SW480 (cell line): ENCODE results near the gene PIK3C2A.

Source experiments
- DNase-seq: peaks from one replicate; pipeline ENCODE4 v3.0.0-alpha.2; 2016; ENCODE audit warnings: low spot score

Gene PIK3C2A

DNA sequence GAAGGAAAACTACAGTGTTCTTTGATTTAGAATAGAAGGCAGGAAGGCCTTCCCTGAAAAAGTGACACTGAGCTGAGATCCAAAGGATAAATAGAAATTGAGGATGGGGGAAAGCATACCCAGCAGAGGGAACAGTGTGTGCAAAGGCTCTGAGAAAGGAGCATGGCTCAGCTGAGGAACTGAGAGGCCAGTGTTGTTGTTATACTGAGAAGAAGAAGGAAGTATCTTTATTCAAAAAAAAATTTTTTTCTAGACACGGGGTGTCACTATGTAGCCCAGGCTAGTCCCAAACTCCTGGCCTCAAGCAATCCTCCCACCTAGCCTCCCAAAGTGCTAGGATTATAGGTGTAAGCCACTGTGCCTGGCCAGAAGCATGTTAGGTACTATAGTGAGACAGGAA is 3.5 kb upstream of the PIK3C2A start:
- no peak for DNase-seq

DNA sequence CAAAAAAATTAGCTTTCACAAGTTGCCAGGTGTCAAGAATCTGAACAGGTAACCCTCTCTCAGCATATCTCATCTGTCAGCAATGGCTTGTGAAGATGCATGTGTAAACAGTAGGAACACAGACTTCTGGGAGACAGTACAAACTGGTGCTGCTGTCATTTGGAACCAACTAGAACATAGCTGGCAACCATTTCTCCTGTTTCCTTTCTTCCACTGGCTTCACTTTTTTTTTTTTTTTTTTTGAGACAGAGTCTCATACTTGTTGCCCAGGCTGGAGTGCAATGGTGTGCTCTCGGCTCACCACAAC is 2.1 kb upstream of the PIK3C2A start:
- DNase-seq, result no peak

DNA sequence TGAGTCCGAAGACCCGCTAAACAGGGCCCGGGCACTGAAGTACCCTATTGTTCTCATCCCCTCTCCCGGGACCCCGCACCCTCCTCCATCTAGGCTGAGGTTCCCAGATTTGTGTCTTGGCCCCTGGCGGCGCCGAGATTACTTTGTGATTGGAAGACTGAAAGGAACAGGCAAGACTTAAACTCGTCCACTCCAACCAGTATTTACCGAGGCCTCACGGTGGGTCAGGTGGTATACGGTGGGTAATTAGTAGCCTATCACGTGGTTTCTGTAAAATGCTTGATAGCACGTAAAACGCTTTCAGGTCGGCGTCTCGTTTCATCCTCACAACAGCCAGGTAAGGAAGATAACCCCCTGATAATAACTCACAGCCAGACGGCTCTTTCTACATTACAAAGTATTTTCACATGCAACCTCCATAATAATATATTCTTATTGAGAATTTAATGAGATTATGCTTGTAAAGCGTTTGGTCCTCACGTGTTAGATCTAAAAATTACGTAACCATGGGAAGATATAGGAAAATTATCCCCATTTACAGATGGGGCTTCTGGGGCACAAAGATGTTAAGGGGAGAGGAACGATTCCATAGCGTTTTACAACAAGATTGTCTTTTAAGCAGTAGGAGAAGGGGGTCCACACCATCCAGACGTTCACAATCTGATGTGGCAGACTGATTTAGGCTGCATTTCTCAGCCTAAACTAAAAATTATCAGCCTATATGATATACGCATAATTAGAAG is 642 bp upstream of the PIK3C2A start:
- DNase-seq, result peak; percentile 92

DNA sequence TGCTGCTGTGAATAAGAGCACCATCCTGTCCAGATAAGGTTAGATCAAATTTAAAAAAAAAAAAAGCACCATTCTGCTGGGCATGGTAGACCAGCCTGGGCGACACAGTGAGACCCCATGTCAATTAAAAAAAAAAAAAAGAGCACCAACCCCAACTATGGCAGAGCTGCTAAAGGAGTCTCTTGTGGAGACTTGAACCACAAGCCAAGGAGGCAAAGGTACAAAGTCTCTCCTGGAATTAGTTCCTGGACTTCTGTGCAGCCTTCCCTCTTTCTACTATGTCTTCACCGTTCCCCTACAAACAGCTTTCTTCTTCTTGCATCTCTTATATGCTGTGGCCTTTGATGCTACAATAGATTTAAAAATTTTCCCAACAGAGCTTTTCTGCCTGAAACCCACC is 1.3 kb downstream of the PIK3C2A start:
- DNase-seq, result no peak

- DNase-seq, result peak; percentile 71
Observed at GRCh38 chr11:17197431-17197898, 10.3 kb downstream of the PIK3C2A start.

- no peak for DNase-seq
Observed at GRCh38 chr11:17188675-17189074, 19.1 kb downstream of the PIK3C2A start.

DNA sequence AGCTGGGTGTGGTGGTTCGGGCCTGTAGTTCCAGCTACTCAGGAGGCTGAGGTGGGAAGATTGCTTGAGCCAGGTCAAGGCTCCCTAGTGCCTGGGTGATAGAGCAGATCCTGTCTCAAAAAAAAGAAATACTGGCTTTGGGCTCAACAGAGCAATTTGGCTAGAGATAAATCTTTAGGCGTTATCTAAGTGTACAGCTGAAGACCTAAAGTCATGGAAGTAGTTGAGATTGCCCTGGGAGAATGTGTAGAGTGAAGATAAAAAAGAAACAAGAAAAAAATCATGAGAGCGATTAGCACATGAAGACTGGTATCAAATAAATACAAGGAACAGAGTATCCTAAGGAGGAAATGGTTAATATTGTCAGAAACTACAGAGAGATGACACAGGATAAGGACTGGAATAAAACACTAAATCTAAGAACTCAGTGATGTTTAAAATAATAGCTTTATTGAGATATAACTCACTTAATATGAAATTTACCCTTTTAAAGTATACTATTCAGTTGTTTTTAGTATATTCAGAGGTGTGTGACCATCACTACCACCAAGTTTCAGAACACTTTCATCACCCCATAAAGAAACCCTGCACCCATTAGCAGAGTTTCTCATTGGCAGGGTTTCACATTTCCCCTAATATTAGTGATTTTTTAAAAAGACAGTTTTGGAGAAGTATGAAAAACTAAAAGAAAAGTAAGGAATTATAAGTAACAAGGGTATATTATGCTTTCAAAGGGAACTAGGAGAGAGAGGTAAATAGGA is 20.7 kb downstream of the PIK3C2A start:
- no peak for DNase-seq

DNA sequence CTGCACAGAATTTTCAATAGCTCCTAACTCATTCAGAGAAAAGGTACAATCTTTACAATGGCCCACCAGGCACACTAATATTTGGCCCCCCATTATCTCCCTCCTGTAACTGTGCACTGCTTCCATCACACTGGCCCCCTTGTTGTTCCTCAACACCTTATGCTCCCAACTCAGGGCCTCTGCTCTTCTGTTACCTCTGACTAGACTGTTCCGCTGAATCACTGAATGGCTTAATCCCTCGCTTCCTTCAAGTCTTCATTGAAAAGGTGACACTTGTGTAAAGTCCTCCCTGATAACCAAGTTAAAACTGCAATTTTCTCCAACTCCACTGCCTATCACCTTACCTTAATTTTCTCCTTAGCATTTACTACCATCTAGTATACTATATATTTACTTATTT is 21.8 kb downstream of the PIK3C2A start:
- no peak for DNase-seq

GRCh38 chr11:17184882-17185587 is 22.8 kb downstream of the PIK3C2A start:
- DNase-seq, result no peak

DNA sequence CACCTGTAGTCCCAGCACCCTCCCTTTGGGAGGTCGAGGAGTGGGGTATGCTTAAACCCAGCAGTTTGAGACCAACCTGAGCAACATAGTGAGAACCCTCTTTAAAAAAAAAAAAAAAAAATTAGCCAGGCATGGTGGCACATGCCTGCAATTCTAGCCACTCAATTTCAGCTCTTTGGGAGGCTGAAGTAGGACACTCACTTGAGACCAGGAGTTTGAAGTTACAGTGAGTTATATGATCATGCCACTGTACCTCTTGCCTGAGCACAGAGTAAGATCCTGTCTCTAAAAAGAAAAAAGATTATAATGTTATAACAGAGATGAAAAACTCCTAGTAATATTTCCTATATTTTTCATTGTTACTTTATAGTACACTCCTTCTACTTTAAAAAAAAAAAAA is 23.9 kb downstream of the PIK3C2A start:
- no peak for DNase-seq

DNA sequence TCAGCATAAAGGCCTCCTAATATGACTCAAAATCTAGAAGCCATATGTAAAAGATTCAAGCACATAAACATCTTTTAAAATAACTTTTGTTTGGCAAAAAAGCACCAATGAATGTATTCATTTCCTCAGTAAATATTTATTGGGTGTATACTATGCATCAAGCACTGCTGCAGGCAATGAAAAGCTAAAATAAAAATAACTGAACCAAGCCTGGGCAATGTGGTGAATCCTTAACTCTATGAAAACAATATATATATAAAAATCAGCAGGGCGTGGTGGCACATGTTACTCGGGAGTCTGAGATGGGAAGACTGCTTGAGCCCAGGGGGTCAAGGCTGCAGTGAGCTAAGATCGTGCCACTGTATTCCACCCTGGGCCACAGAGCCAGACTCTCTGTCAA is 27.8 kb downstream of the PIK3C2A start:
- DNase-seq, result no peak

DNA sequence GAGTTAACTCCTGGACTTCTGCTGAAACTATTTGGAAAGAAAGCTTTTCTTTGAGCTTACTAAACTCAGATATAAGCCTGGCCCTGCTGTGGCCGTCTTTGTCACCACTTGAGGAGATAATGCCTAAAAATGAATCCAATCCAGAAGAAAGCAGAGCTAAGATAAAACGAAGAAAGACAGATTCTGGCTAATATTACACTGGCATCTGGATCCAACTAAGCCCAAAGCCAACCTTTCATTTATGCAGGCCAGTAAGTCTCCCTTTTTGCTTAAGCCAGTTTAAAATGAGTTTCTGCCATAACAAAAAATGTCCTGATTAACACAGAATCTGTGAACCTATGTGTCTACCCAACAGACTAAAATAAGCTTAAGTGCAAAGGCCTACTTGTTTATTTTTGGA is 34.5 kb downstream of the PIK3C2A start:
- DNase-seq, result no peak

GRCh38 chr11:17171916-17172315 is 35.9 kb downstream of the PIK3C2A start:
- DNase-seq, result no peak

DNA sequence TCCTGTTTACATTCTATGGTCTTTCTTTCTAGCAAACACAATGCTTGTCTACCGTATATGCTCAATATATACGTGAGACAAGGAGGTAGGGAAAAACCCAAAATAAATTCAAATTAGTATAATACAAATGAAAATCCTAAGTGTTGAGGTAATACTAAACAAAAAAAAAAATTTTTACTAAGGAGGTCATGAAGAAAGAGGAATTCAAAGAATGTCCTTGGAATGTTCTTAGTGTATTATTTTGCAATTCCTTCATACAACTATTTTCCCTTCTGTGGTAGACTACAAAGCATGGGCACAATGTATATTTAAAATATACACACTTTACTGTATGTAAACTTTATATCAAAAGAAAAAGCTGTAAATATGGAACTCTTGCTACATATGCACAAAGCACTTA is 36.4 kb downstream of the PIK3C2A start:
- no peak for DNase-seq

DNA sequence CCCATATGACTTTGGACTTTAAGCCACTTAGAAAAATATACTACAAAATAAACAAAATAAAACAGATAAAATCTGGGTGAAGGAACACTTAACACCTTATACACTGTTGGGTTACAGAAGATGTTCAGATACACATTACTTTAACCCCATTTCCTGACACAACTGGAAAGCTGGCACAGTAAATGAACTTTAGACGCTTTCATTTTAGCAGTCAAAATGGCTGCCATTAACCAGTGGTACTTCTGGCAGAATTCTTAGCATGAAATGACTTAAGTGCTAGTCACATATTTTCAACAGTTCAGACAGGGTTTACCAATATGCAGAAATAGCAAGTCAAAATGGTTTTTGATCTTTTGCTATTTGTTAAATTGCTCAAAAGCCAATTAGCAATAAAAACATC is 37.9 kb downstream of the PIK3C2A start:
- DNase-seq, result no peak

- DNase-seq, result no peak
Observed at GRCh38 chr11:17165247-17165890, 42.4 kb downstream of the PIK3C2A start.

DNA sequence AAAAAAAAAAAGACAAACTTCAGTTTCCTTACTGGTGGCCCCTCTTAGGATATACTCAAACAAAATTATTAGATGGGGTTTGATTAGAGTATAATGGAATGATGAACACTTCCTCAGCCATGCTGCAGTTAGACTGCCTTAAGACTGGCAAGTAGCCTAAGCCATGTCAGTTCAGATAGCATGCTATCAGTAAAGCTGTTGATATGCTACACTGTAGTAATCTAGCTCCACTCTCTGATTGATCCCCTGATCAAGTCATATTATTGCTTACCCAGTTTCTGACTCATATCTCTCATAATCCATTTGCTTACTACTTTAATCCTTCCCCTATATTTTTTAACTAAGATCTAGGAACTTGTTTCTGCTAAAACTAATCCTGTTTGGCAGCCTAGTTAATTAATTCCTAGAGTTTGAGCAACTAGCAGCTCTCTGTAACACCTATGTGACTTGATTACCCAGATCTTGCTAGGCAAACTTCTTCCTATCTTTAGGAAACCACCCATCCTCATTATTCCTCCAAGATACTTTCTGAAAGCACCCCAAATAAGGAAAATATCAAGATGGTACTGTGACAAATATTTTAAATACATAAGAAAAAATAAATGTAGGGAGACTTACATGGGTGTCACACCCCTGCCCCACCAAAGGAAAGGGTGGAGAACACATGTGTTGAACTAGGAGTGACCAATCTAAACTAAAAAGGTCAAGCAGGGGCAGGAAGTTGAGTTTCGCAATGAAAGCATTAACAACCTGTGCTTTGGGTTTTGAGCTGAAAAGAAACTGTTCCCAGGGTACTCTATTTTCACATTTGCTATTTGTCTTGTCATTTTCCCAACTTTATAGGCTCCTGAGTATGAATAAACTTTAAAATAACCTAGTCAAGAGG is 43.2 kb downstream of the PIK3C2A start:
- no peak for DNase-seq

- DNase-seq, result no peak
Observed at GRCh38 chr11:17163736-17164135, 44.0 kb downstream of the PIK3C2A start.

DNA sequence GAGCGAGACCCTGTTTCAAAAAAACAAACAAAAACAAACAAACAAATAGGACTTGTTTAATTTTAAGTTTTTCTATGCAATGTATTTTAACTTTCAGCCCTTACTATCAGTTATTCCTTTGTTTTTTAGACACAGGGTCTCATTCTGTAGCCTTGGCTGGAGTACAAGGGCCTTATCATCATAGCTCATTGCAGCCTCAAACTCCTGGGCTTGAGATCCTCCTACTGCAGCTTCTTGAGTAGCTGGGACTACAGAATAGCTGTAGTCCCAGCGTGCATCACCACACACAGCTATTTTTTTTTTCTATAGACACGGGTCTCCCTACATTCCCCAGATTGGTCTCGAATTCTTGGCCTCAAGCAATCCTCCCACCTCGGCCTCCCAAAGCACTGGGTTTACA is 44.5 kb downstream of the PIK3C2A start:
- DNase-seq, result no peak

DNA sequence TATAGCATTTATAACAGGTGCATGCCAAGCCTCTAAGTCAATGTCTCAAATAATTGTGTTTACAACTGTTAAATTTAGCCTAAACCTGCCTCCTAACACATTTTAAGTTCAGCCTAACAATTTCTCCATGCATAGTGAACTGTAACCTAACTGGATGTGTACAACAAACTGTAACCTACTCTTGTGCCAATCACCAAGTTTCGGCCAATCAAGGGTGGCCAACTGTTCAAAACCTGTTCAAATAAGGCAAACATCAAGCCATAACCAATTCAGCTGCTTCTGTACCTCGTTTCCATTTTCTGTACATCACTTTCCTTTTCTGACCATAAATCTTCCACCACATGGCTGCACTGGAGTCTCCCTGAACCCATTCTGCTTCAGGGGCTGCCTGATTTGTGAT is 45.4 kb downstream of the PIK3C2A start:
- no peak for DNase-seq

DNA sequence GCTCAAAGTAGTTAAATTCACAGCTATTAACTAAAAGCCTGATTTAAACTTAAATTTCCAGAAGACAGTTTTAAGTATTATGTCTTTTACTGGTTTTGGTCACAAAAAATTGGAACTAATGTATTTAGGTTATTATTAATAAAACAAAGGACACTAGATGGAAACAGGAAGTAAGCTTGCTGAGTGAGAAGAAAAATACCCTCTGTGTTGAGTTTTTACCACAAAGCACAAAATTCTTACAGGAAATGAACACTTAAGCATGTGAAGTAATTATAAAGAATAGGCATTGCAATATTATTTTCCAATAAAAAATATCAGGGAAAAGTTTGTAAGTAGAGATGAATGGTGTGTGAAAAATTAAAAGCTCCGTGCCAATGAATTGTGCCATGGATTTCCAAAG is 46.3 kb downstream of the PIK3C2A start:
- no peak for DNase-seq

- DNase-seq, result no peak
Observed at GRCh38 chr11:17159441-17159840, 48.3 kb downstream of the PIK3C2A start.
